GM06990 (cell line): ENCODE data around the gene SOCS3.

ENCODE experiments used
- DNase-seq: peaks from one replicate; pipeline ENCODE4 v3.0.0-alpha.2; 2011; ENCODE audit not compliant: insufficient read length; ENCODE audit errors: extremely low read depth
- H3K27me3 ChIP-seq: replicated peaks from 2 replicates; pipeline ENCODE4 v1.6.0; 2011; ENCODE audit warnings: low read length; ENCODE audit not compliant: control insufficient read depth, insufficient read depth
- H3K36me3 ChIP-seq: 2 replicates; pipeline ENCODE4 v1.5.1; 2011; ENCODE audit warnings: low read length; ENCODE audit not compliant: control insufficient read depth, insufficient read depth
- H3K4me3 ChIP-seq: replicated peaks from 2 replicates; pipeline ENCODE4 v1.5.1; 2011; ENCODE audit warnings: low read depth, mild to moderate bottlenecking, control low read depth, low read length
- CTCF ChIP-seq: IDR thresholded peaks from 2 replicates; pipeline ENCODE4 v1.5.1; 2011; ENCODE audit warnings: low read length, control low read depth, mild to moderate bottlenecking, inconsistent platforms; ENCODE audit not compliant: insufficient read depth, poor library complexity, severe bottlenecking

SOCS3 gene

DNA sequence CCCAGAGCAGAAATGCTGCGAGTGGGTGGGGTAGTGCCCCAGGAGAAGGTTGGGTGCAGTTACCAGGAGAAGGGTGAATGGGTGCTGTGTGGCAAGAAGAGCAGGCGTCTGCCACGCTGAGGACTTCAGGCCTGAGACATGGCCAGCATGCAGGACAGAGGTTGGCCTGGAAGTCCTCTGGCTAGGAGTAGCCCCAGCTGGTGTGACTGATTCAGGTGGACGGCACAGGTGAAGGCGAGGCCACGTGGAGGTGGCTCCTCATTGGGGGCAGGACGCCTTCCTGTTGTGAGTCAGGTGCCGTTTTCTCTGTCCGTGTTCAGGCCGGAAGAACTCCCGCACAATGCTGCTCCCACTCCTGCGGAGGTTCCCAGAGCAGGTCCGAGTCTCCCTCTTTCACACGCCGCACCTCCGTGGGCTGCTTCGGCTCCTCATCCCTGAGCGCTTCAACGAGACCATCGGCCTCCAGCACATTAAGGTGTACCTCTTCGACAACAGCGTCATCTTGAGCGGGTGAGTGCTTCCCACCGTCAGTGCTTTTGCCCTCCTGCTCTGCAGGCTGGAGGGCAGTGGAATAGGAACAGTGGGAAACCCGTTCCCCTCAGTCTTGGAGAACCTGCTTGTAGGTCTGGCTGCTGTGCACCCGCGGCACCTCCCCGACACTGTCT lies 39.3 kb upstream of the SOCS3 start:
- no peak for DNase-seq
- Histone ChIP-seq H3K36me3 (peaks cover 41% of the 10 kb centered on the region), H3K4me3 (no peak overlapping the region), H3K27me3 (no peaks in the 10 kb centered on the region)
- no peak for TF ChIP-seq CTCF

- no peak overlapping the region for H3K4me3 ChIP-seq
- TF ChIP-seq CTCF = no peak
- peaks cover 34% of the 10 kb centered on the region for H3K36me3 ChIP-seq
- H3K27me3 ChIP-seq = no peaks in the 10 kb centered on the region
- DNase-seq = no peak
Measured at GRCh38 chr17:78398390-78398789, 38.5 kb upstream of the SOCS3 start.

DNA sequence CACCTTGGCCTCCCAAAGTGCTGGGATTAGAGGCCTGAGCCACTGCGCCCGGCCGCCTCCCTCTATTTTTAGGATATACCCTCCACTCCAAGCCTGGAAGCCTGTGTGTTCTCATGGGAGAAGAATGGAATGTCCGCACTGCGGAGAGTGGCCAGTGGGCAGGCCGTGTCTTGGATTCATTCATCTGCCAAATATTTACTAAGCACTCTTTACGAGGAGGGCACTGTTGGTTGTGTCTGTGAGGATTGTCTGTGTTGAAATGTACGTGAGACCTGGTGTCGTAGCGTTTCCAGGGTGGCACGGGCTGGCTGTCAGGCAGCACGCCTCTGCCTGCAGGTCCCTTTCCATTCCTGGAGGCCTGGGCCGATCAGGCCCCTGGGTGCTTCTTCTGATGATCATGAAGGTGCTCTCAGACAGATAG lies 37.8 kb upstream of the SOCS3 start:
- TF ChIP-seq CTCF = no peak
- Histone ChIP-seq H3K4me3 (no peak overlapping the region), H3K36me3 (peaks cover 34% of the 10 kb centered on the region), H3K27me3 (no peaks in the 10 kb centered on the region)
- DNase-seq = no peak

DNA sequence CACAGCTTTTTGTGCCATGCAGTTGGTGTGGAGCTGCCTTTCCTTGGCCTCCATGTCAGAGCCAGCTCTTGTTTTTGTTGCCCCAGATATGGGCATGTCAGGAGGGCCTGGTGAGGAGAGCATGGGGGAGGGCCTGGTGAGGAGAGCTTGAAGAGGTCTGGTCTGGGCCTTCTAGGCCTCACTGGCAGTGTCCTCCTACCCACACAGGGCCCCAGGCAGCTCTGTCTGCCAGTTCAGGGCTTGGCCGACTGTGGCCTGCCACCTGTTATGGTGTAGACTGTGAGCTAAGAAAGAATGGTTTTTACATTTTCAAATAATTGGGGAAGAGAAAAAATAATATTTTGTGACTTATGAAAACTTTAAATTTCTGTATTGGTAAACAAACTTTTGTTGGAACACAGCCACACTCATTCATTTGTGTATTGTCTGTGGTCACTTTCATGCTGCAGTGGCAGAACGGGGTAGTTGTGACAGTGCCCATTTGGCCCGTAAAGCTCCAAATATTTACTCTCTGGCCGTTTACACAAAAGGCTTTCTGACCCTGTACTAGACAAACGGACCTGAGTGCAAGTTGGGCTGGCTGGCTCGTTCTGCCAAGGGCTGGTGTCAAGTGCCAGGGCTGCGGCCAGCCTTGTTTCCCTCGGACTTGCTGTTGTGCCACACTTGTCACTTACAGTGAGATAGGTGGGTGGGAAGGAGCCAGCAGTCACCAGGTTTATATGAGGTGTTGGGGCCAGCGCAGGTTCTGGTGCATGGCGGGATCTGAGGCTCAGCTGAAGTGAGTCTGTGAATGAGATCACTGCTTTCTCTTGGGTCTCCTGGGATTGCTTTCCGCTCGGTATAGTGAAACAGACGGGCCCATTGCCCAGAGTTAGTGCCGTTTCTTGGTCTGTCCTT lies 36.8 kb upstream of the SOCS3 start:
- no peak for TF ChIP-seq CTCF
- Histone ChIP-seq H3K4me3 (no peak overlapping the region), H3K36me3 (peaks cover 34% of the 10 kb centered on the region), H3K27me3 (no peaks in the 10 kb centered on the region)
- DNase-seq = no peak

GRCh38 chr17:78395155-78395554 lies 35.3 kb upstream of the SOCS3 start:
- no peak overlapping the region for H3K4me3 ChIP-seq
- H3K36me3 ChIP-seq = peaks cover 25% of the 10 kb centered on the region
- no peak for DNase-seq
- H3K27me3 ChIP-seq = no peaks in the 10 kb centered on the region
- no peak for TF ChIP-seq CTCF
